ENCODE data around the gene RNF41.

RNF41 gene

GRCh38 chr12:56169229-56169759 is 52.4 kb downstream of the RNF41 start:
- H3K27ac ChIP-seq, result no peak overlapping the region
- no peaks in the 10 kb centered on the region for H3K79me2 ChIP-seq
- no peak overlapping the region for H3K9ac ChIP-seq
- no peaks in the 10 kb centered on the region for H3K4me1 ChIP-seq
- H3K27me3 ChIP-seq (ENCODE audit: control insufficient read depth, insufficient read depth, low read length), result no peaks in the 10 kb centered on the region
- no peaks in the 10 kb centered on the region for H3K36me3 ChIP-seq (ENCODE audit: control insufficient read depth, insufficient read depth, low read length)
- H2AFZ ChIP-seq, result no peak overlapping the region
- H3K4me2 ChIP-seq (ENCODE audit: low read length), result no peak overlapping the region
- H3K4me3 ChIP-seq (ENCODE audit: low read depth, low read length), result no peak overlapping the region
- no peak for TF ChIP-seq CTCF (IDR thresholded peaks at IDR 0.05)
- no peaks in the 10 kb centered on the region for H3K9me3 ChIP-seq (ENCODE audit: control insufficient read depth, low read length)

GRCh38 chr12:56165369-56165768 is 56.4 kb downstream of the RNF41 start:
- Histone ChIP-seq H3K9me3 (ENCODE audit: control insufficient read depth, low read length) (no peaks in the 10 kb centered on the region), H3K4me1 (peaks cover 5% of the 10 kb centered on the region), H3K4me3 (ENCODE audit: low read depth, low read length) (no peak overlapping the region), H3K4me2 (ENCODE audit: low read length) (no peak overlapping the region), H3K27ac (peak overlapping the region; percentile 43), H3K36me3 (ENCODE audit: control insufficient read depth, insufficient read depth, low read length) (no peaks in the 10 kb centered on the region), H3K9ac (no peak overlapping the region), H2AFZ (no peak overlapping the region), H3K27me3 (ENCODE audit: control insufficient read depth, insufficient read depth, low read length) (no peaks in the 10 kb centered on the region), H3K79me2 (peaks cover 3% of the 10 kb centered on the region)
- no peak for TF ChIP-seq CTCF (IDR thresholded peaks at IDR 0.05)

GRCh38 chr12:56164345-56164729 is 57.4 kb downstream of the RNF41 start:
- H3K36me3 ChIP-seq (ENCODE audit: control insufficient read depth, insufficient read depth, low read length), result no peaks in the 10 kb centered on the region

GRCh38 chr12:56163533-56164344 is 58.0 kb downstream of the RNF41 start:
- H3K79me2 ChIP-seq, result peaks cover 17% of the 10 kb centered on the region
- no peaks in the 10 kb centered on the region for H3K36me3 ChIP-seq (ENCODE audit: control insufficient read depth, insufficient read depth, low read length)
- H3K9ac ChIP-seq, result no peak overlapping the region
- no peaks in the 10 kb centered on the region for H3K27me3 ChIP-seq (ENCODE audit: control insufficient read depth, insufficient read depth, low read length)
- H3K4me1 ChIP-seq, result peaks cover 19% of the 10 kb centered on the region
- H3K4me3 ChIP-seq (ENCODE audit: low read depth, low read length), result no peak overlapping the region
- H3K4me2 ChIP-seq (ENCODE audit: low read length), result no peak overlapping the region
- H3K9me3 ChIP-seq (ENCODE audit: control insufficient read depth, low read length), result no peaks in the 10 kb centered on the region
- H2AFZ ChIP-seq, result no peak overlapping the region
- no peak overlapping the region for H3K27ac ChIP-seq
- no peak for TF ChIP-seq CTCF (IDR thresholded peaks at IDR 0.05)

More at GRCh38 chr12:56164345-56164729, 57.4 kb downstream of the RNF41 start:
- Histone ChIP-seq H3K79me2 (peaks cover 11% of the 10 kb centered on the region), H3K27me3 (ENCODE audit: control insufficient read depth, insufficient read depth, low read length) (no peaks in the 10 kb centered on the region), H3K4me2 (ENCODE audit: low read length) (no peak overlapping the region), H3K9ac (no peak overlapping the region), H3K27ac (no peak overlapping the region), H3K4me1 (peaks cover 16% of the 10 kb centered on the region), H2AFZ (no peak overlapping the region), H3K9me3 (ENCODE audit: control insufficient read depth, low read length) (no peaks in the 10 kb centered on the region), H3K4me3 (ENCODE audit: low read depth, low read length) (no peak overlapping the region)
- no peak for TF ChIP-seq CTCF (IDR thresholded peaks at IDR 0.05)

All from parathyroid adenoma (tissue), 2 donors.